Nephron progenitor cell (in vitro differentiated cells): ENCODE measurements around the gene INSC.

Experiments used
- DNase-seq: peaks from one replicate; pipeline ENCODE4 v3.0.0; 2021
- H3K27ac Mint-ChIP-seq: 2 replicates; pipeline ENCODE4 v1.8.0; 2021; ENCODE audit warnings: mild to moderate bottlenecking, moderate library complexity, mixed read lengths
- H3K27me3 Mint-ChIP-seq: 2 replicates; pipeline ENCODE4 v1.8.0; 2021; ENCODE audit warnings: mild to moderate bottlenecking, low read depth, mixed read lengths; ENCODE audit not compliant: poor library complexity
- H3K36me3 Mint-ChIP-seq: 2 replicates; pipeline ENCODE4 v1.8.0; 2021; ENCODE audit warnings: low read depth, mixed read lengths
- H3K4me1 Mint-ChIP-seq: 2 replicates; pipeline ENCODE4 v1.8.0; 2021; ENCODE audit warnings: mixed read lengths
- H3K4me3 Mint-ChIP-seq: 2 replicates; pipeline ENCODE4 v1.8.0; 2021; ENCODE audit warnings: mild to moderate bottlenecking, moderate library complexity, mixed read lengths
- H3K9me3 Mint-ChIP-seq: 2 replicates; pipeline ENCODE4 v1.8.0; 2021; ENCODE audit warnings: mild to moderate bottlenecking, moderate library complexity, mixed read lengths
- TF ChIP-seq, protein P1 (sequence below): fragments of 200-600 bp; sonication (generic); IDR thresholded peaks from 2 replicates; pipeline ENCODE4 v1.5.0; 2021; ENCODE audit warnings: antibody characterized with exemption

The INSC gene

DNA sequence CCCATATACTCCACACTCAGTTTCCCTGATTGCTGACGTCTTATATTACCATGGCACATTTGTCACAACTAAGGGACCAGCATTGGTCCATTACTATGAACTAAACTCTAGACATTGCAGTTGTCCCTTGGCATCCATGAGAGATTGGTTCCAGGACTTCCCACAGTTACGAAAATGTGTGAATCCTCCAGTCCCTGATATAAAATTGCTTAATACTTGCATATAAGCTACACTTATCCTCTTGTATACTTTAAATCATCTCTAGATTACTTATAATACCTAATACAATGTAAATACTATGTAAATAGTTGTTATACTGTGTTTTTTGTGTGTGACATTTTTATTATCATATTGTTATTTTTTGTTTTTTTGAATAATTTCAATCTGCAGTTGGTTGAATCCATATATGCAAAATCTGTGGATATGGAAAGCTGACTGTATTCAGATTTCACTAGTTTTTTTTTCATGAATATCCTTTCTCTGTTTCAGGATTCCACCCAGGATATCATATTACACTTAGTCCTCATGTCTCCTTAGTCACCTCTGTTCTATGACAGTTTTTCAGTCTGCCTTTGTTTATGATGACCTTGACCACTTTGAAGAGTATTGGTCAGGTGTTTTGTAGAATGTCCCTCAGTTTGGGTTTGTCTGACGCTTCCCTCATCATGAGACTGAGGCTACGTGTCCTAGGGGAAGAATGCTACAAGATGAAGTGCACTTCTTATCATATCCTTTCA is 55.3 kb downstream of the INSC start:
- DNase-seq: no peak
- Mint-ChIP-seq H3K9me3 (no peaks in the 10 kb centered on the region), H3K4me1 (no peaks in the 10 kb centered on the region), H3K4me3 (no peak overlapping the region), H3K36me3 (no peaks in the 10 kb centered on the region), H3K27me3 (peaks cover 7% of the 10 kb centered on the region), H3K27ac (no peak overlapping the region)
- TF ChIP-seq, protein P1, sequence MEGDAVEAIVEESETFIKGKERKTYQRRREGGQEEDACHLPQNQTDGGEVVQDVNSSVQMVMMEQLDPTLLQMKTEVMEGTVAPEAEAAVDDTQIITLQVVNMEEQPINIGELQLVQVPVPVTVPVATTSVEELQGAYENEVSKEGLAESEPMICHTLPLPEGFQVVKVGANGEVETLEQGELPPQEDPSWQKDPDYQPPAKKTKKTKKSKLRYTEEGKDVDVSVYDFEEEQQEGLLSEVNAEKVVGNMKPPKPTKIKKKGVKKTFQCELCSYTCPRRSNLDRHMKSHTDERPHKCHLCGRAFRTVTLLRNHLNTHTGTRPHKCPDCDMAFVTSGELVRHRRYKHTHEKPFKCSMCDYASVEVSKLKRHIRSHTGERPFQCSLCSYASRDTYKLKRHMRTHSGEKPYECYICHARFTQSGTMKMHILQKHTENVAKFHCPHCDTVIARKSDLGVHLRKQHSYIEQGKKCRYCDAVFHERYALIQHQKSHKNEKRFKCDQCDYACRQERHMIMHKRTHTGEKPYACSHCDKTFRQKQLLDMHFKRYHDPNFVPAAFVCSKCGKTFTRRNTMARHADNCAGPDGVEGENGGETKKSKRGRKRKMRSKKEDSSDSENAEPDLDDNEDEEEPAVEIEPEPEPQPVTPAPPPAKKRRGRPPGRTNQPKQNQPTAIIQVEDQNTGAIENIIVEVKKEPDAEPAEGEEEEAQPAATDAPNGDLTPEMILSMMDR: no peak

DNA sequence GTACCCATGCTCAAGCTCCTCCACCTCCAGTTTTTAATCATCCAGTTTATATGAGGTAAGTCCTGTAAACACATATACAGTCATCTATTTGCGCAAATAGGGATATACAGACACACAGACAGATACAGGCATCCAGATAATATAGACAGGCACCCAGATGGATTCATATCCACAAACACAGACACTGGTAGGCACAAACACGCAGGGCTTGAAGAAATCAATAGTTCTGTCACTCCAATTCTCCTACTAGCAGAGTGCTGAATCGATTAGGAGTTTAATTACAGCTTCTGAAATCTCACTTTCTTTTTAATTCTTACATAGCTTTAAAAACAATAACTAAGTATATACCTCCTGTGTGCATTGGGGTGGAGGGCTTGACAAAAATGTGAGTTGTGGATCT is 56.0 kb downstream of the INSC start:
- H3K4me1 Mint-ChIP-seq: no peaks in the 10 kb centered on the region
- H3K4me3 Mint-ChIP-seq: no peak overlapping the region
- peaks cover 7% of the 10 kb centered on the region for H3K27me3 Mint-ChIP-seq
- no peak overlapping the region for H3K27ac Mint-ChIP-seq
- DNase-seq: no peak
- TF ChIP-seq, protein P1: no peak
- H3K9me3 Mint-ChIP-seq: no peaks in the 10 kb centered on the region
- H3K36me3 Mint-ChIP-seq: no peaks in the 10 kb centered on the region

DNA sequence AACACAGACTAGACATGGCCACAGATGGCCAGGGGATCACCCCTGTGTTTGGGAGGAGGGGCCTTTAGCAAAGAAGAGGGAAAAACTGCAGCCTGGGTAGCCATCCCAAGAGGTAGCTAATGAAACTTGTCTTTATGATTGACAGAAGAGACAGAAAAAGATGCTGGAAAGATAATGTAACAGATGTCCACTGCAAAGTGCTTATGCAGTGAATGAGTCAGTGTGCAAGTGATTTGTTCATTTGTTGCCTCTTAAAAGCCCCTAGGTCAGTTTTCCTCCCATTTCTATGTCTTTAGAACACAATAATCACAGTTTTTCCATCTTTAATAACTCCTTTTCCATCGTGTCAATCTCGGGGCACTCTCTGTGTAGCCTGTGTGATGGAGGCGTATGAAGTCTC is 57.2 kb downstream of the INSC start:
- H3K4me3 Mint-ChIP-seq: no peak overlapping the region
- no peaks in the 10 kb centered on the region for H3K9me3 Mint-ChIP-seq
- DNase-seq: no peak
- no peaks in the 10 kb centered on the region for H3K36me3 Mint-ChIP-seq
- TF ChIP-seq, protein P1: no peak
- H3K4me1 Mint-ChIP-seq: peaks cover 5% of the 10 kb centered on the region
- no peak overlapping the region for H3K27ac Mint-ChIP-seq
- peaks cover 11% of the 10 kb centered on the region for H3K27me3 Mint-ChIP-seq

DNA sequence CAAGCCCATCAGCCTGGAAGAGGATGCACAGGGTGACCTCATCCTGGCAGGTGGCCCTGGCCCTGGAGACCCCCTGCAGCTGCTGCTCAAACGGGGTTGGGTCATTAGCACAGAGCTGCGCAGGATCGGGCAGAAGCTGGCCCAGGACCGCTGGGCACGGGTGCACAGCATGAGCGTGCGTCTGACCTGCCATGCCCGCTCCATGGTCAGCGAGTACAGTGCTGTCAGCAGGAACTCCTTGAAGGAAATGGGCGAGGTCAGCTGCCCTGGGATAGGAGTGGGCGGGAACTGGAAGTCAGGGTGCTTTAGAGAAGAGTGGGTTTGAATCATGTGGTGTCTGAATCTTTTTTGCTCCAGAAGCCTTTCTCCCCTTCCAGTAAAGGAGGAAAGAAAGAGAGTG is 61.1 kb downstream of the INSC start:
- TF ChIP-seq, protein P1: no peak
- DNase-seq: no peak
- peaks cover 14% of the 10 kb centered on the region for H3K27me3 Mint-ChIP-seq
- no peaks in the 10 kb centered on the region for H3K9me3 Mint-ChIP-seq
- H3K4me1 Mint-ChIP-seq: peaks cover 26% of the 10 kb centered on the region
- H3K36me3 Mint-ChIP-seq: no peaks in the 10 kb centered on the region
- H3K27ac Mint-ChIP-seq: no peak overlapping the region
- H3K4me3 Mint-ChIP-seq: no peak overlapping the region

DNA sequence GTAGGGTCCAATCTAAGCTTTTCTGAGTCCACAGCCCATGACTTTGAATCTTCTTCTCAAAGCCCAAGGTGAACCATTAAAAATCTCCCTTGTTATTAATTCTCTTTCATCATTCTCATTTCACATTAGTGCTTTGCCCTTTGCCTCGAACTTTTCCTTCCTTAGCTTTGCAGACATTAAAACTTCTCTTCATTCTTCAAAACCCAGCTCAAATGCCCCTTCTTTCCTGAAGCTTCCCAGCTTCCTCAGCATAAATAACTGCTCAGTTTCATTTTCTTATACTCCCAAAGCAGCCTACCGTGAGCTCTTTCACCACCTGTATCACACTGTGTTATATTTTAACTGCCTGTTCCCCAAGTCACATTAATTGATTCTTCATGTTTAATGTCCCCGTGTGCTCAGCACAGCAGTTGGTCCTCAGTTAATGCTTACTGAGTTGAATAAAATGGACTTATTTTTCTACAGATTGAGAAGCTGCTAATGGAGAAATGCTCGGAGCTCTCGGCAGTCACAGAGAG is 62.0 kb downstream of the INSC start:
- H3K27me3 Mint-ChIP-seq: peaks cover 14% of the 10 kb centered on the region
- H3K9me3 Mint-ChIP-seq: no peaks in the 10 kb centered on the region
- TF ChIP-seq, protein P1: no peak
- H3K27ac Mint-ChIP-seq: no peak overlapping the region
- H3K36me3 Mint-ChIP-seq: no peaks in the 10 kb centered on the region
- no peak overlapping the region for H3K4me3 Mint-ChIP-seq
- DNase-seq: no peak
- H3K4me1 Mint-ChIP-seq: peaks cover 26% of the 10 kb centered on the region

DNA sequence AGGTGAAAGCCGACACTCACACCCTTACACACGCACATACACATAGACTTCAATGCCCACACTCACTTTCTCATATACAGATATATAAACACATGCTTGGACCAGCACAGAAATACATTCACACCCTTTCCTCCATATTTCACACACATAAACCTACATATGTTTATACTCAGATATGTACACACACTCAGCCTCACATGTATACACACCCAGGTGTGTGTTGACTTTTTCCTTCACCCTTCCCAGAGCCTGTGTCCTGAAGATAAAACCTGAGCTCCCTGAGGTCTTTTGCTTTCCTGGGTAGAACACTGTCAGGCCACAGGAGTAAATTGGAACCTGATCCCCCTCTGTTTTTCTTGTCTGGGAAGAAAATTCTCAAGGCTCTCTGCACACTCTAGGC is 62.8 kb downstream of the INSC start:
- Mint-ChIP-seq H3K9me3 (no peaks in the 10 kb centered on the region), H3K36me3 (no peaks in the 10 kb centered on the region), H3K4me1 (peaks cover 26% of the 10 kb centered on the region), H3K4me3 (peak overlapping the region; percentile 7), H3K27me3 (peaks cover 14% of the 10 kb centered on the region), H3K27ac (peak overlapping the region; percentile 97)
- DNase-seq: no peak
- TF ChIP-seq, protein P1: no peak
